ENCODE data around the gene TSPO. TPM values are rescaled to one million over a fixed set of nuclear protein-coding genes. Genes with fewer than 3 reads are reported as not detected.

Gene TSPO
- total RNA-seq, 4 donors from 2014 or later, result 276 to 910 (median 610) TPM

GRCh38 chr22:43148581-43148980, 2.8 kb upstream of the TSPO start:
- TF ChIP-seq CTCF (IDR thresholded peaks at IDR 0.05; ENCODE audit: low read depth), result no peak

GRCh38 chr22:43150731-43151206, 590 bp upstream of the TSPO start:
- TF ChIP-seq CTCF (IDR thresholded peaks at IDR 0.05; ENCODE audit: low read depth), result no peak

GRCh38 chr22:43152003-43152356, 621 bp downstream of the TSPO start:
- no peak for TF ChIP-seq CTCF (IDR thresholded peaks at IDR 0.05; ENCODE audit: low read depth)

- TF ChIP-seq CTCF (IDR thresholded peaks at IDR 0.05; ENCODE audit: low read depth), result no peak
Observed at GRCh38 chr22:43152357-43153071, 1.2 kb downstream of the TSPO start.

- TF ChIP-seq CTCF (IDR thresholded peaks at IDR 0.05; ENCODE audit: low read depth), result no peak
Observed at GRCh38 chr22:43153899-43154298, 2.5 kb downstream of the TSPO start.

- TF ChIP-seq CTCF (IDR thresholded peaks at IDR 0.05; ENCODE audit: low read depth), result no peak
Observed at GRCh38 chr22:43154887-43155536, 3.7 kb downstream of the TSPO start.

- TF ChIP-seq CTCF (IDR thresholded peaks at IDR 0.05; ENCODE audit: low read depth), result no peak
Observed at GRCh38 chr22:43155789-43156188, 4.4 kb downstream of the TSPO start.

Measured in subcutaneous adipose tissue (tissue), 4 donors.